GM12875 (cell line): ENCODE measurements around the gene KRR1.

Source experiments
- H3K4me3 ChIP-seq: one replicate; pipeline ENCODE4 v1.5.1; 2011; ENCODE audit warnings: low read depth, low read length, control low read depth
- TF ChIP-seq, protein P1 (sequence below): IDR thresholded peaks from 2 replicates; pipeline ENCODE4 v1.5.1; 2011; ENCODE audit warnings: low read depth, mild to moderate bottlenecking, control low read depth, inconsistent platforms, low read length, moderate library complexity, borderline replicate concordance; ENCODE audit not compliant: insufficient read depth

KRR1 gene

DNA sequence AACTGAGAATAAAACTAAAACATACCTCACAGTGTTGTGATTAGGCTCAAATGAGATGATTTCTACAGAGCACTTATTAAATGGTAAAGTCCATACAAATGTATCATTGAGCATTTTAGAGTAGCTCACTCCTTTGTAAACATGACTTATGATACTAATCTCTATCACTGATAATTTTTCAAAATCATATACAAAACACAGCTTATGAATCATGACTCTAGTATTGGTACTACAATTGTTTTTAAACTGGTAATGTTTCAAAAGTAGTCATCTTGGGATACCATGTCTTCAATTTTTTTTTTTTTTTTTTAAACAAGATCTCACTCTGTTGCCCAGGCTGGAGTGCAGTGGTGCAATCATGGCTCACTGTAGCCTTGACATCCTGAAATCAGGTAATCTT lies 40.1 kb upstream of the KRR1 start:
- H3K4me3 ChIP-seq, result no peak overlapping the region
- TF ChIP-seq, protein P1, sequence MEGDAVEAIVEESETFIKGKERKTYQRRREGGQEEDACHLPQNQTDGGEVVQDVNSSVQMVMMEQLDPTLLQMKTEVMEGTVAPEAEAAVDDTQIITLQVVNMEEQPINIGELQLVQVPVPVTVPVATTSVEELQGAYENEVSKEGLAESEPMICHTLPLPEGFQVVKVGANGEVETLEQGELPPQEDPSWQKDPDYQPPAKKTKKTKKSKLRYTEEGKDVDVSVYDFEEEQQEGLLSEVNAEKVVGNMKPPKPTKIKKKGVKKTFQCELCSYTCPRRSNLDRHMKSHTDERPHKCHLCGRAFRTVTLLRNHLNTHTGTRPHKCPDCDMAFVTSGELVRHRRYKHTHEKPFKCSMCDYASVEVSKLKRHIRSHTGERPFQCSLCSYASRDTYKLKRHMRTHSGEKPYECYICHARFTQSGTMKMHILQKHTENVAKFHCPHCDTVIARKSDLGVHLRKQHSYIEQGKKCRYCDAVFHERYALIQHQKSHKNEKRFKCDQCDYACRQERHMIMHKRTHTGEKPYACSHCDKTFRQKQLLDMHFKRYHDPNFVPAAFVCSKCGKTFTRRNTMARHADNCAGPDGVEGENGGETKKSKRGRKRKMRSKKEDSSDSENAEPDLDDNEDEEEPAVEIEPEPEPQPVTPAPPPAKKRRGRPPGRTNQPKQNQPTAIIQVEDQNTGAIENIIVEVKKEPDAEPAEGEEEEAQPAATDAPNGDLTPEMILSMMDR, result no peak

DNA sequence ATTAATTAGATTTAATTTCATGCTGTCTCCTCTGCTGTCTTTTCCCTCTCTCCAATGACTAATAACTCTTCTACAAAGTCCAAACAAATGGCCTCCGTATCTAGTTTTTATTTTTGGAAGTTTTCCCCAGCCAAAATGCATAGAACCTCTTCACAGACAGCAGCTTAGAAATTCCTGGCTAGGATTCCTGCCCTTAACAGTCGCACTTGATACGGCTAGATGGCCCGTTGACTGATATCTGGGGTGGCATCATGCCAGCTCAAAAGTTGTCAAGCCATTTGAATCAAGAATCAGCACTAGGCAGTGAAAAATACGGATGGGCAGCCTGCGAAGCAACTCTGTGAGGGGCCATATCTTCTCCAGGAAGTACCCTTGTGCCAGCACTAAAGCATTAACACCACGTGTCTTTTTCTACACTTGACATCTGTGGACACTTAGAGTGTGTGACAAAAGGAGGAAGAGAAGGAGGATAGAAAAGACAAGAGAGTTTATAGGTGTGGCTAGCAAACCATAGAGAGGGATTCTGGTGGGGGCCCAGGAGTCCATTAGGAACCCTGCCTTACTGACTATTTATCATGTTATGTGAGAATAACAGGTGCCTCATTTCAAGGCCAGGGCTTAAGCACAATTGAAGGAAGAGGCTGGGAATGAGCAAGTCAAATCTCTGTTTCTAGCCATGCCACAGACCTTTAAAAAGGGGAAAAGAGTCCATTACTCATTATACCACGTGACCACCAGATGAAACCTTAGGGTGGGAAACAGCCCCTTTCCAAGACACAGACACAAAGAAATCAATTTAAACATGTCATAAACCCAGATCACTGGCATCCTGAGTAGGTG lies 39.2 kb upstream of the KRR1 start:
- TF ChIP-seq, protein P1, result no peak
- no peak overlapping the region for H3K4me3 ChIP-seq

DNA sequence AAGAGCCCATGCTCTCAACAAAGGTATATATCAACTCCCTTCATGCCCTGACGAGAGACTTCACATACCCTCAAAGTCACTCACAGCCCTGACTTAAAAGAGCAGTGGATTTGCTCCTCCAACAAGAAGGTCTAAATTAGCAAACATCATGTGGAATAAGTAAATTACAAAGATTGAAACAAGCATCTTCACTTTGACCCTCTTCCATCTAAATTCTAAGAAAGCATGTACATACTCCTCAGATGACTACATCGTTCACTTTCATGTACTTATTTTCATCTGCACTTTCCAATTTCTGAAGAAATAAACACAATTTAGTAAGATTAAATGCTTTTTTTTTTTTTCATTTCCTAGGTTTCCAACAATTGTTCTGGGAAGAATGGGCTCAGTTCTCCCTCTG lies 38.6 kb upstream of the KRR1 start:
- TF ChIP-seq, protein P1, result no peak
- H3K4me3 ChIP-seq, result no peak overlapping the region

DNA sequence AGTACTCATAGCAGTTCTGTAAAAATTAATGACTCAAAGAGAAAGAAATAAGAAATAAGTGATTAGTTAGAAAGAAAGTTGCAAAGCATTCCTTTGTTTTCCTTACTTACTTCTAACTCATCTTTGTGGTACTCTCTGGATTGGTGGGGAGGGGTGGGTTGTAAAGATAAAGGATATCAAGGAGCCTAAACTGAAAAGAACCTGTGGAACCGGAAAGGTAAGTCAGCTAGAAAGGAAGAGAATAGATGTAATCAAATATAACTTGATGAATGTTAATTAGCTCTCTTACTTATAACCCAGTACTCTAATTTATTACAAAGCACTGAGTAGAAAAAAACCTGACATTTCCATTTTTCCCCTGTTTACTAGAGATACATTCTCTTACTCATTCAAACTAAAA lies 37.5 kb upstream of the KRR1 start:
- H3K4me3 ChIP-seq, result no peak overlapping the region
- TF ChIP-seq, protein P1, result no peak

DNA sequence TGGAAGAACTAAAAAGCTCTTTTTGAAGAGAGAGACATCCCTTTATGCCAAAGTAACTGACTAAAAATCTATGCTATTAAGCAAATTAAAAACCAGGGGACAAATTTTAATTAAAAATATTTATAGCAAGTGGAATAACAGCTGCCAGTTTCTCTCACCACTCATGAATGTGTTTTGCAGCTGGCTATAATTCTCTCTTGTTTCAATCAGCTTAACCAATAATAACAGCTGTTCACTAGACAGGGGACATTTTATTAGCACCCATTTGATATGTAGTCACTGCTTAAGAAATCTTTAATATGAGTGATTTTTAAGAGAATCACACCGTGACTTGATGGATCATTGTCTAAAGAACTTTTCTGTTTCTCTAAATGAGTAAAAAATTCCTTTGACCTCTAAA lies 34.2 kb upstream of the KRR1 start:
- TF ChIP-seq, protein P1, result no peak
- H3K4me3 ChIP-seq, result no peak overlapping the region

DNA sequence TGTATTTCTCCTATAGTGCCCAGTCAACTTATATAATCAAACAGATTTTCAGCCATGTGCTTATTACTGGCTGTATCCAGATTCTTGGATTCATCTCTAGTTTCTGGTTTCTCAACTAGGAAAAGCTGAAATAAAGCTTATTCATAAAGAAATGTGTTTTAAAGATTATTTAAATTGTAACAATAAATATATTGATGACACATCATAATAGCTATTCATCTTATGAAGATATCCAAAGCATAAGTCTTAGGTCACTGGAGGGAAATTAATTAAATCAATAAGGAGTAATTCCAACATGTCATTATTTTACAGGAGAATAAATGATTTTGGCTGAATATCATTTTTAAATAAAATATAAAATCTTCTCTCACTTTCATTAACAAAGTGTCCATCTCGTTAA lies 32.1 kb upstream of the KRR1 start:
- H3K4me3 ChIP-seq, result no peak overlapping the region
- TF ChIP-seq, protein P1, result no peak

DNA sequence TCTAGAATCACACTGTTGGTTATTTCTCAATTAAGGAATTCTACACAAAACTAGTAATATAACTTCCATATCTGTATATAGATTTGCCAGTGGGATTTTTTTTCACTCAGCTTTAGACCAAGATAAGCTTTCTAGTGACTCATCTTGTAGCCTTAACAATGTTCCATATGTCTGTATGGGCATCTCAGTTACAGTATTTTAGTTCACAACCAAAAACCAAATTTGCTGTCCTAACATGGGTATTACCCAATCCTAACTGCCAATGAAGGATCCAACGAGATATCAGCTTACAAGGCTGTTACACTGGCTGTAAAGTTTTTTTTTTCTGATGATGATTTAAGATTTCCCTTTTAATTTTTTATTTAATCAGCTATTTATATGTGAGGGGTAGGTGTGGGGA lies 31.5 kb upstream of the KRR1 start:
- H3K4me3 ChIP-seq, result no peak overlapping the region
- TF ChIP-seq, protein P1, result no peak
